ENCODE data around the gene CHMP4A. TPM values are rescaled to one million over a fixed set of nuclear protein-coding genes. Genes with fewer than 3 reads are reported as not detected.

Gene CHMP4A
- total RNA-seq, 2 experiments from 2014 or later = 54.4 to 58.9 TPM

- Mint-ChIP-seq H3K36me3 (peaks cover 22% of the 10 kb centered on the region), H3K27ac (no peak overlapping the region), H3K4me3 (no peak overlapping the region), H3K27me3 (no peaks in the 10 kb centered on the region), H3K9me3 (no peaks in the 10 kb centered on the region), H3K4me1 (peaks cover 18% of the 10 kb centered on the region)
- DNase-seq = no peak
Measured at GRCh38 chr14:24184104-24184970, 29.0 kb downstream of the CHMP4A start.

GRCh38 chr14:24183014-24183481 is 30.2 kb downstream of the CHMP4A start:
- Mint-ChIP-seq H3K27me3 (no peaks in the 10 kb centered on the region), H3K36me3 (peaks cover 21% of the 10 kb centered on the region), H3K9me3 (no peaks in the 10 kb centered on the region), H3K27ac (no peak overlapping the region), H3K4me1 (peaks cover 14% of the 10 kb centered on the region), H3K4me3 (no peak overlapping the region)
- DNase-seq = no peak

GRCh38 chr14:24182110-24182882 is 31.0 kb downstream of the CHMP4A start:
- Mint-ChIP-seq H3K4me1 (peaks cover 9% of the 10 kb centered on the region), H3K27ac (peak overlapping the region; percentile 63), H3K9me3 (no peaks in the 10 kb centered on the region), H3K36me3 (peaks cover 16% of the 10 kb centered on the region), H3K4me3 (no peak overlapping the region), H3K27me3 (no peaks in the 10 kb centered on the region)
- DNase-seq = no peak

GRCh38 chr14:24181371-24182077 is 31.8 kb downstream of the CHMP4A start:
- no peak overlapping the region for H3K4me3 Mint-ChIP-seq
- DNase-seq = no peak
- H3K27ac Mint-ChIP-seq = peak overlapping the region; percentile 2
- peaks cover 4% of the 10 kb centered on the region for H3K4me1 Mint-ChIP-seq
- no peaks in the 10 kb centered on the region for H3K9me3 Mint-ChIP-seq
- no peaks in the 10 kb centered on the region for H3K27me3 Mint-ChIP-seq
- peaks cover 11% of the 10 kb centered on the region for H3K36me3 Mint-ChIP-seq

GRCh38 chr14:24179961-24180796 is 33.1 kb downstream of the CHMP4A start:
- no peak for DNase-seq
- Mint-ChIP-seq H3K36me3 (peaks cover 5% of the 10 kb centered on the region), H3K4me3 (no peak overlapping the region), H3K27ac (peak overlapping the region; percentile 35), H3K4me1 (peaks cover 3% of the 10 kb centered on the region), H3K27me3 (no peaks in the 10 kb centered on the region), H3K9me3 (no peaks in the 10 kb centered on the region)

GRCh38 chr14:24179294-24179960 is 33.9 kb downstream of the CHMP4A start:
- H3K9me3 Mint-ChIP-seq = no peaks in the 10 kb centered on the region
- H3K27me3 Mint-ChIP-seq = no peaks in the 10 kb centered on the region

GRCh38 chr14:24178399-24179178 is 34.7 kb downstream of the CHMP4A start:
- Mint-ChIP-seq H3K27ac (no peak overlapping the region), H3K36me3 (peaks cover 4% of the 10 kb centered on the region), H3K4me3 (no peak overlapping the region), H3K9me3 (no peaks in the 10 kb centered on the region), H3K4me1 (peaks cover 10% of the 10 kb centered on the region), H3K27me3 (no peaks in the 10 kb centered on the region)
- no peak for DNase-seq

More at GRCh38 chr14:24179294-24179960, 33.9 kb downstream of the CHMP4A start:
- DNase-seq = no peak
- H3K27ac Mint-ChIP-seq = peak overlapping the region; percentile 35
- H3K4me3 Mint-ChIP-seq = no peak overlapping the region
- H3K36me3 Mint-ChIP-seq = peaks cover 4% of the 10 kb centered on the region
- H3K4me1 Mint-ChIP-seq = peaks cover 10% of the 10 kb centered on the region

GRCh38 chr14:24177891-24178290 is 35.4 kb downstream of the CHMP4A start:
- Mint-ChIP-seq H3K27ac (no peak overlapping the region), H3K27me3 (no peaks in the 10 kb centered on the region), H3K4me1 (peaks cover 10% of the 10 kb centered on the region), H3K9me3 (no peaks in the 10 kb centered on the region), H3K36me3 (peaks cover 8% of the 10 kb centered on the region), H3K4me3 (no peak overlapping the region)
- DNase-seq = no peak

GRCh38 chr14:24177041-24177825 is 36.1 kb downstream of the CHMP4A start:
- H3K27ac Mint-ChIP-seq = peak overlapping the region; percentile 6
- DNase-seq = no peak
- peaks cover 8% of the 10 kb centered on the region for H3K4me1 Mint-ChIP-seq
- H3K27me3 Mint-ChIP-seq = no peaks in the 10 kb centered on the region
- peaks cover 8% of the 10 kb centered on the region for H3K36me3 Mint-ChIP-seq
- no peak overlapping the region for H3K4me3 Mint-ChIP-seq
- H3K9me3 Mint-ChIP-seq = no peaks in the 10 kb centered on the region

- Mint-ChIP-seq H3K36me3 (peaks cover 10% of the 10 kb centered on the region), H3K9me3 (no peaks in the 10 kb centered on the region), H3K27me3 (no peaks in the 10 kb centered on the region), H3K27ac (no peak overlapping the region), H3K4me1 (peaks cover 11% of the 10 kb centered on the region), H3K4me3 (no peak overlapping the region)
- no peak for DNase-seq
Measured at GRCh38 chr14:24176599-24176998, 36.7 kb downstream of the CHMP4A start.

GRCh38 chr14:24172871-24173281 is 40.4 kb downstream of the CHMP4A start:
- Mint-ChIP-seq H3K4me3 (peak overlapping the region; percentile 78), H3K4me1 (peaks cover 18% of the 10 kb centered on the region), H3K36me3 (peaks cover 23% of the 10 kb centered on the region), H3K27me3 (no peaks in the 10 kb centered on the region), H3K27ac (peak overlapping the region; percentile 25), H3K9me3 (no peaks in the 10 kb centered on the region)
- DNase-seq = no peak

- Mint-ChIP-seq H3K4me1 (peaks cover 18% of the 10 kb centered on the region), H3K27ac (peak overlapping the region; percentile 54), H3K9me3 (no peaks in the 10 kb centered on the region), H3K27me3 (no peaks in the 10 kb centered on the region), H3K4me3 (peak overlapping the region; percentile 78), H3K36me3 (peaks cover 26% of the 10 kb centered on the region)
- no peak for DNase-seq
Measured at GRCh38 chr14:24172261-24172860, 40.9 kb downstream of the CHMP4A start.
